K562 (cell line): Measurements from ENCODE around the gene GP1BA. TPM values are rescaled to one million over a fixed set of nuclear protein-coding genes. Genes with fewer than 3 reads are reported as not detected.

ENCODE experiments used
- ARID1B ChIP-seq: fragments of 450-650 bp; IDR thresholded peaks from 2 replicates; pipeline ENCODE4 v1.6.1; 2016; ENCODE audit warnings: antibody characterized with exemption, mild to moderate bottlenecking, inconsistent platforms
- BCOR ChIP-seq: fragments of 450-650 bp; IDR thresholded peaks from 2 replicates; pipeline ENCODE4 v1.6.1; 2016
- CHD1 ChIP-seq: fragments of 200-600 bp; sonication (generic); IDR thresholded peaks from one replicate; pipeline ENCODE4 v1.6.1; 2012; ENCODE audit warnings: mild to moderate bottlenecking, moderate library complexity, low read length, inconsistent platforms
- EGR1 ChIP-seq: fragments of 450-650 bp; conservative IDR thresholded peaks from 2 replicates; pipeline ENCODE4 v1.6.1; 2017; ENCODE audit warnings: mild to moderate bottlenecking
- ETV5 ChIP-seq: sonication (generic); formaldehyde crosslinking; IDR thresholded peaks from 2 replicates; pipeline ENCODE4 v1.4.0; 2020; ENCODE audit warnings: low read depth, mild to moderate bottlenecking, missing genetic modification reagents
- GABPA ChIP-seq: fragments of 200-800 bp; sonication (Bioruptor generic); conservative IDR thresholded peaks from 2 replicates; pipeline ENCODE4 v1.6.1; 2016; ENCODE audit warnings: low read depth, missing genetic modification characterization, missing compliant biosample characterization
- GATAD2A ChIP-seq: fragments of 450-650 bp; IDR thresholded peaks from 2 replicates; pipeline ENCODE4 v1.6.1; 2017
- HDAC2 ChIP-seq: fragments of 450-650 bp; IDR thresholded peaks from 2 replicates; pipeline ENCODE4 v1.6.1; 2016; ENCODE audit warnings: mild to moderate bottlenecking
- HNRNPUL1 ChIP-seq: fragments of 200-400 bp; formaldehyde crosslinking; IDR thresholded peaks from 2 replicates; pipeline ENCODE4 v1.6.1; 2017; ENCODE audit warnings: low read length
- KDM2B ChIP-seq: fragments of 250-450 bp; sonication (Bioruptor Pico); IDR thresholded peaks from 2 replicates; pipeline ENCODE4 v1.8.0; 2021; ENCODE audit warnings: mild to moderate bottlenecking, moderate library complexity
- MAZ ChIP-seq, 2 experiments: fragments of 450-650 bp in 1 of 2; sonication (generic) in 1 of 2; formaldehyde crosslinking; IDR thresholded peaks in 1 of 2; conservative IDR thresholded peaks in 1 of 2; 2 replicates each; pipeline versions ENCODE4 v1.4.0 to v1.5.0; 2020; ENCODE audit warnings: mild to moderate bottlenecking in 1 of 2, missing genetic modification reagents in 1 of 2
- NCOR1 ChIP-seq: fragments of 450-650 bp; IDR thresholded peaks from 2 replicates; pipeline ENCODE4 v1.6.1; 2016; ENCODE audit warnings: mild to moderate bottlenecking, moderate library complexity
- RBFOX2 ChIP-seq: fragments of 200-400 bp; formaldehyde crosslinking; IDR thresholded peaks from 2 replicates; pipeline ENCODE4 v1.6.1; 2017; ENCODE audit warnings: low read depth, mild to moderate bottlenecking, low read length, moderate library complexity
- XRCC3 ChIP-seq: fragments of 450-650 bp; IDR thresholded peaks from 2 replicates; pipeline ENCODE4 v1.6.1; 2017; ENCODE audit warnings: mild to moderate bottlenecking, moderate library complexity
- ZNF408 ChIP-seq: fragments of 250-450 bp; sonication (Bioruptor Pico); IDR thresholded peaks from 2 replicates; pipeline ENCODE4 v1.4.0; 2020; ENCODE audit warnings: low read depth, mild to moderate bottlenecking, moderate library complexity
- polyA plus RNA-seq, 8 experiments: library from polyadenylated mRNA; depleted of rRNA in 4 of 8; stranded (reverse) in 5 of 8; unstranded in 3 of 8; fragments of >200 nt; fragmentation: Nextera tagmentation in 2 of 8; fragmentation: Illumina TruSeq in 1 of 8; extraction: Ambion mirVana in 2 of 8; extraction: Trizol in 1 of 8; gene quantifications; 2 replicates each; pipeline versions ENCODE4 v1.2.1 to v1.2.3, GENCODE V29; 2011 to 2014; ENCODE audit warnings: inconsistent platforms in 1 of 8, missing spikeins in 1 of 8
- total RNA-seq, 7 experiments: library from RNA; depleted of rRNA in 6 of 7; stranded (reverse); fragments of >200 nt in 6 of 7; fragmentation: Illumina TruSeq in 2 of 7; extraction: Trizol in 2 of 7; gene quantifications; 2 replicates each; pipeline versions ENCODE4 v1.2.1 to v1.2.3, GENCODE V29; 2011 to 2021; ENCODE audit warnings: low replicate concordance in 1 of 7
- TF ChIP-seq, protein P1 (sequence below): sonication (generic); formaldehyde crosslinking; IDR thresholded peaks from 2 replicates; pipeline ENCODE4 v1.5.0; 2020; ENCODE audit warnings: missing genetic modification reagents
- TF ChIP-seq, protein P2 (sequence below): fragments of 450-650 bp; IDR thresholded peaks from 2 replicates; pipeline ENCODE4 v1.6.1; 2017; ENCODE audit warnings: antibody characterized with exemption
- TF ChIP-seq, protein P3 (sequence below), 2 experiments: IDR thresholded peaks; 2 replicates each; pipeline ENCODE4 v1.6.1; 2012; ENCODE audit warnings: improper control_type of control experiment in 2 of 2, low read depth in 2 of 2, low read length in 2 of 2, borderline replicate concordance in 1 of 2
- TF ChIP-seq, protein P4 (sequence below): fragments of 250-450 bp; sonication (Bioruptor Pico); IDR thresholded peaks from 2 replicates; pipeline ENCODE4 v1.5.1; 2021; ENCODE audit warnings: mild to moderate bottlenecking
- TF ChIP-seq, protein P5 (sequence below): sonication (generic); formaldehyde crosslinking; IDR thresholded peaks from 2 replicates; pipeline ENCODE4 v1.8.0; 2022; ENCODE audit warnings: mild to moderate bottlenecking, missing genetic modification reagents

The GP1BA gene
- total and polyA plus RNA-seq, 9 of the 15 experiments (the other 6 are each of a cell fraction or from before 2014, with no cell fraction given) = 0.01 TPM; not detected in 8

DNA sequence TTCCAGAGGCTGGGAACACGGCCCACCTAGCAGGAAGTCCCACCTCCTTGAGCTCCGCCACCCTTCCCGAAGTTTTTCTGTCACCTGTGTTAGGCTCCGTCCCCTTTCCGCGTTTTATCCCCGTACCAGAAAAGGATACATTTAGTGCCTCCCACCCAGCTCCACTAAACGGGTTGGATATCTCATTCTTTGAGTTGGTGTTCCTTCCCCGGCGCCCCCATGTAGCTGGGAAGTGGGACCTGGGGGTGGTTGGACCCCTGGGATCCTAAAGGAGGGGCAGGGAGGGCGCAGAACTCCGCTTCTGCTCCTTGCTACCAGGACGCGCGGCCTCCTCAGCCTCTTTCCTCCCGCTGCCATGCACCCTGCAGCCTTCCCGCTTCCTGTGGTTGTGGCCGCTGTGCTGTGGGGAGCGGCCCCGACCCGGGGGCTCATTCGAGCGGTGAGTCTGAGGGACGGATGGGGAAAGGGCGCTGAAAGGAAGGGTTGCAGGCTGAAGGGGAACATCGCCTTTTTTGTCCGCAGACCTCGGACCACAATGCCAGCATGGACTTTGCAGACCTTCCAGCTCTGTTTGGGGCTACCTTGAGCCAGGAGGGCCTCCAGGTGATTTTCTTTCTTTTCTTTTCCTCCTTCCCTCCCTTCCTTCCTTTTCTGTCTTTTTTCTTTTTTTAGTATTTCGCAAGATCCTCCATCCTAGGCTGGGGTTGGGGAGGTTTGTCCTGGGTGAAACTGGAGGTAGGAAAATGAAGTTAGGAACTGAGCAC lies 8.7 kb downstream of the GP1BA start (continued):
- peak; percentile 44 for TF ChIP-seq CHD1
- no peak for TF ChIP-seq NCOR1
- TF ChIP-seq HNRNPUL1 = no peak
- TF ChIP-seq ARID1B = no peak
- TF ChIP-seq, protein P1, sequence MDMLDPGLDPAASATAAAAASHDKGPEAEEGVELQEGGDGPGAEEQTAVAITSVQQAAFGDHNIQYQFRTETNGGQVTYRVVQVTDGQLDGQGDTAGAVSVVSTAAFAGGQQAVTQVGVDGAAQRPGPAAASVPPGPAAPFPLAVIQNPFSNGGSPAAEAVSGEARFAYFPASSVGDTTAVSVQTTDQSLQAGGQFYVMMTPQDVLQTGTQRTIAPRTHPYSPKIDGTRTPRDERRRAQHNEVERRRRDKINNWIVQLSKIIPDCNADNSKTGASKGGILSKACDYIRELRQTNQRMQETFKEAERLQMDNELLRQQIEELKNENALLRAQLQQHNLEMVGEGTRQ (CRISPR knock-in tag) = no peak
- TF ChIP-seq XRCC3 = no peak
- 0 out of 2 replicates have a peak, but pooled peaks have one; percentile 28 for TF ChIP-seq ETV5
- TF ChIP-seq MAZ (CRISPR knock-in tag; conservative IDR thresholded peaks at IDR 0.05 in 1 of 2, IDR thresholded peaks at IDR 0.05 in 1 of 2) = 0 out of 4 replicates have a peak, but pooled peaks have one; percentile 7 to 17
- no peak for TF ChIP-seq HDAC2
- TF ChIP-seq RBFOX2 = 0 out of 2 replicates have a peak, but pooled peaks have one; percentile 9
- TF ChIP-seq, protein P2, sequence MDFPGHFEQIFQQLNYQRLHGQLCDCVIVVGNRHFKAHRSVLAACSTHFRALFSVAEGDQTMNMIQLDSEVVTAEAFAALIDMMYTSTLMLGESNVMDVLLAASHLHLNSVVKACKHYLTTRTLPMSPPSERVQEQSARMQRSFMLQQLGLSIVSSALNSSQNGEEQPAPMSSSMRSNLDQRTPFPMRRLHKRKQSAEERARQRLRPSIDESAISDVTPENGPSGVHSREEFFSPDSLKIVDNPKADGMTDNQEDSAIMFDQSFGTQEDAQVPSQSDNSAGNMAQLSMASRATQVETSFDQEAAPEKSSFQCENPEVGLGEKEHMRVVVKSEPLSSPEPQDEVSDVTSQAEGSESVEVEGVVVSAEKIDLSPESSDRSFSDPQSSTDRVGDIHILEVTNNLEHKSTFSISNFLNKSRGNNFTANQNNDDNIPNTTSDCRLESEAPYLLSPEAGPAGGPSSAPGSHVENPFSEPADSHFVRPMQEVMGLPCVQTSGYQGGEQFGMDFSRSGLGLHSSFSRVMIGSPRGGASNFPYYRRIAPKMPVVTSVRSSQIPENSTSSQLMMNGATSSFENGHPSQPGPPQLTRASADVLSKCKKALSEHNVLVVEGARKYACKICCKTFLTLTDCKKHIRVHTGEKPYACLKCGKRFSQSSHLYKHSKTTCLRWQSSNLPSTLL = no peak
- TF ChIP-seq, protein P3, sequence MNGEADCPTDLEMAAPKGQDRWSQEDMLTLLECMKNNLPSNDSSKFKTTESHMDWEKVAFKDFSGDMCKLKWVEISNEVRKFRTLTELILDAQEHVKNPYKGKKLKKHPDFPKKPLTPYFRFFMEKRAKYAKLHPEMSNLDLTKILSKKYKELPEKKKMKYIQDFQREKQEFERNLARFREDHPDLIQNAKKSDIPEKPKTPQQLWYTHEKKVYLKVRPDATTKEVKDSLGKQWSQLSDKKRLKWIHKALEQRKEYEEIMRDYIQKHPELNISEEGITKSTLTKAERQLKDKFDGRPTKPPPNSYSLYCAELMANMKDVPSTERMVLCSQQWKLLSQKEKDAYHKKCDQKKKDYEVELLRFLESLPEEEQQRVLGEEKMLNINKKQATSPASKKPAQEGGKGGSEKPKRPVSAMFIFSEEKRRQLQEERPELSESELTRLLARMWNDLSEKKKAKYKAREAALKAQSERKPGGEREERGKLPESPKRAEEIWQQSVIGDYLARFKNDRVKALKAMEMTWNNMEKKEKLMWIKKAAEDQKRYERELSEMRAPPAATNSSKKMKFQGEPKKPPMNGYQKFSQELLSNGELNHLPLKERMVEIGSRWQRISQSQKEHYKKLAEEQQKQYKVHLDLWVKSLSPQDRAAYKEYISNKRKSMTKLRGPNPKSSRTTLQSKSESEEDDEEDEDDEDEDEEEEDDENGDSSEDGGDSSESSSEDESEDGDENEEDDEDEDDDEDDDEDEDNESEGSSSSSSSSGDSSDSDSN (IDR thresholded peaks at IDR 0.05; ENCODE audit: borderline replicate concordance in 1 of 2, low read depth in 2 of 2, low read length in 2 of 2) = 0 out of 4 replicates have a peak, but pooled peaks of 1 of the 2 experiments have one; percentile 42
- no peak for TF ChIP-seq GATAD2A
- TF ChIP-seq, protein P4, sequence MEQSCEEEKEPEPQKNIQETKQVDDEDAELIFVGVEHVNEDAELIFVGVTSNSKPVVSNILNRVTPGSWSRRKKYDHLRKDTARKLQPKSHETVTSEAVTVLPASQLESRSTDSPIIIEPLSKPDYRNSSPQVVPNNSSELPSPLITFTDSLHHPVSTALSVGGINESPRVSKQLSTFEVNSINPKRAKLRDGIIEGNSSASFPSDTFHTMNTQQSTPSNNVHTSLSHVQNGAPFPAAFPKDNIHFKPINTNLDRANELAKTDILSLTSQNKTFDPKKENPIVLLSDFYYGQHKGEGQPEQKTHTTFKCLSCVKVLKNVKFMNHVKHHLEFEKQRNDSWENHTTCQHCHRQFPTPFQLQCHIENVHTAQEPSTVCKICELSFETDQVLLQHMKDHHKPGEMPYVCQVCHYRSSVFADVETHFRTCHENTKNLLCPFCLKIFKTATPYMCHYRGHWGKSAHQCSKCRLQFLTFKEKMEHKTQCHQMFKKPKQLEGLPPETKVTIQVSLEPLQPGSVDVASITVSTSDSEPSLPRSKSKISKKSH (CRISPR knock-in tag) = no peak
- no peak for TF ChIP-seq KDM2B (CRISPR knock-in tag)
- TF ChIP-seq GABPA (tag) = peak; percentile 81
- TF ChIP-seq BCOR = no peak
- TF ChIP-seq, protein P5, sequence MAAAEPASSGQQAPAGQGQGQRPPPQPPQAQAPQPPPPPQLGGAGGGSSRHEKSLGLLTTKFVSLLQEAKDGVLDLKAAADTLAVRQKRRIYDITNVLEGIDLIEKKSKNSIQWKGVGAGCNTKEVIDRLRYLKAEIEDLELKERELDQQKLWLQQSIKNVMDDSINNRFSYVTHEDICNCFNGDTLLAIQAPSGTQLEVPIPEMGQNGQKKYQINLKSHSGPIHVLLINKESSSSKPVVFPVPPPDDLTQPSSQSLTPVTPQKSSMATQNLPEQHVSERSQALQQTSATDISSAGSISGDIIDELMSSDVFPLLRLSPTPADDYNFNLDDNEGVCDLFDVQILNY (CRISPR knock-in tag) = no peak
- TF ChIP-seq EGR1 = 0 out of 2 replicates have a peak, but pooled peaks have one; percentile 7
- no peak for TF ChIP-seq ZNF408
